Activated T-helper 1 cell treated with anti-CD3 and anti-CD28 coated beads, Interleukin-12 subunit alpha, Interleukin-12 subunit beta, Interleukin-2, Interleukin-4 antibody, amounts not matched to agents 30 ng/mL and 10 ng/mL and 1 ng/mL, durations not matched to agents 14 hours and 24 hours and 36 hours (primary cell): Measurements from ENCODE around the gene HES4. TPM values are rescaled to one million over a fixed set of nuclear protein-coding genes. Genes with fewer than 3 reads are reported as not detected.

Source experiments
- DNase-seq: peaks from one replicate; pipeline ENCODE4 v3.0.0; 2021; ENCODE audit warnings: low spot score
- H3K27ac Mint-ChIP-seq: one replicate; pipeline ENCODE4 v1.8.0; 2021; ENCODE audit warnings: mild to moderate bottlenecking, mixed read lengths
- H3K27me3 Mint-ChIP-seq: one replicate; pipeline ENCODE4 v1.8.0; 2022; ENCODE audit warnings: mild to moderate bottlenecking, moderate library complexity, mixed read lengths; ENCODE audit not compliant: insufficient read depth
- H3K36me3 Mint-ChIP-seq: one replicate; pipeline ENCODE4 v1.8.0; 2021; ENCODE audit warnings: low read depth, mixed read lengths
- H3K4me1 Mint-ChIP-seq: one replicate; pipeline ENCODE4 v1.8.0; 2021; ENCODE audit warnings: low read depth, mixed read lengths
- H3K4me3 Mint-ChIP-seq: one replicate; pipeline ENCODE4 v1.8.0; 2021; ENCODE audit warnings: mild to moderate bottlenecking, moderate library complexity, mixed read lengths
- H3K9me3 Mint-ChIP-seq: one replicate; pipeline ENCODE4 v1.8.0; 2021; ENCODE audit warnings: mixed read lengths
- intact Hi-C: fragments of 100-400 bp; cut with micrococcal nuclease; formaldehyde crosslinking; loops from one replicate; pipeline ENCODE4 v1.15.1; 2024
- total RNA-seq: library from RNA; stranded (reverse); gene quantifications from 2 replicates; pipeline ENCODE4 v1.2.3, GENCODE V29; 2022

Gene HES4
- total RNA-seq, 1 donor from 2014 or later, result 1.8 TPM

DNA sequence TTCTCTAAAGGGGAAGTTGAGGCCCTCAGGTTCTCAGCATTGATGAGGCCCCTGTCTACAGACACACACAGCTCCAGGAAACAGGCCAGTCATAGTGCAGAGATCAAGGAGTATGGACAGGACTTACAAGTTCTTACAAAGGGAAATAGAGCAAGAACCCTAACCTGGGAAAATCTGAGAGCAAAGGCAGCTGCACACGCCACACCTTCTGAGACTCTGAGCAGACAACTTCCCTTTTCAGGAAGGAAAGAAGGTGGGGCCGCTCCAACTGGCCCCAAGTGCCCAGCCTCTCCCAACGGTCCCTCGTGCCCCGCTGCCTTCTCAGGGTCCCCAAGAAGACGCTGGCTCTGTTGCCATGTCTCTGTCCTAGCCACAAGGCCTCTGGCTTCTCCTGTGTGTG lies 44.4 kb downstream of the HES4 start:
- Mint-ChIP-seq H3K27me3 (peaks cover 2% of the 10 kb centered on the region), H3K4me3 (no peak overlapping the region), H3K36me3 (peaks cover 32% of the 10 kb centered on the region), H3K27ac (no peak overlapping the region), H3K9me3 (no peaks in the 10 kb centered on the region), H3K4me1 (peaks cover 7% of the 10 kb centered on the region)
- intact Hi-C loops, result loop anchor here (5.0 kb wide), 2 partner anchors 53 to 352 kb away; partner anchors contain the start of genes ACAP3 and PUSL1
- no peak for DNase-seq

DNA sequence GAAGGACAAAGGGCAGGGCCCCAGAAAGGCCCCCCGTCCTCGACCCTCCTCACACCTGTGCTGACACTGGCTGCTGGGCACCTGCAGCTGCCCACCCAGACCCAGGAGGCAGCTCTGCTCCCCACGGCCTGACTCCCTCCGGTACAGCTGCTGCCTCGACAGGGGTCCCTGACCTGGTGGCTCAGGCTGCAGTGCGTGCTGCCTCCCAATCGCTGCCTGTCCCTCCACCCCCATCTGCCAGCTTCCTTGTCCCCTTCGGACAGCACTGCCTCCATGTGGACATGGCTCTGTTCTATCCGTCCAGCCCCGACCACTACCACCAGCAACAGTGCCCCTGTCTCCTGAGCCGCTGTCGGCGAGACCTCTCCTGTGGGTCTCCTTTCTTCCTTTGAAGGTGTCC lies 45.0 kb downstream of the HES4 start:
- peaks cover 7% of the 10 kb centered on the region for H3K4me1 Mint-ChIP-seq
- intact Hi-C loops, result loop anchor here (5.0 kb wide), 2 partner anchors 53 to 352 kb away; partner anchors contain the start of genes ACAP3 and PUSL1
- H3K36me3 Mint-ChIP-seq, result peaks cover 36% of the 10 kb centered on the region

DNA sequence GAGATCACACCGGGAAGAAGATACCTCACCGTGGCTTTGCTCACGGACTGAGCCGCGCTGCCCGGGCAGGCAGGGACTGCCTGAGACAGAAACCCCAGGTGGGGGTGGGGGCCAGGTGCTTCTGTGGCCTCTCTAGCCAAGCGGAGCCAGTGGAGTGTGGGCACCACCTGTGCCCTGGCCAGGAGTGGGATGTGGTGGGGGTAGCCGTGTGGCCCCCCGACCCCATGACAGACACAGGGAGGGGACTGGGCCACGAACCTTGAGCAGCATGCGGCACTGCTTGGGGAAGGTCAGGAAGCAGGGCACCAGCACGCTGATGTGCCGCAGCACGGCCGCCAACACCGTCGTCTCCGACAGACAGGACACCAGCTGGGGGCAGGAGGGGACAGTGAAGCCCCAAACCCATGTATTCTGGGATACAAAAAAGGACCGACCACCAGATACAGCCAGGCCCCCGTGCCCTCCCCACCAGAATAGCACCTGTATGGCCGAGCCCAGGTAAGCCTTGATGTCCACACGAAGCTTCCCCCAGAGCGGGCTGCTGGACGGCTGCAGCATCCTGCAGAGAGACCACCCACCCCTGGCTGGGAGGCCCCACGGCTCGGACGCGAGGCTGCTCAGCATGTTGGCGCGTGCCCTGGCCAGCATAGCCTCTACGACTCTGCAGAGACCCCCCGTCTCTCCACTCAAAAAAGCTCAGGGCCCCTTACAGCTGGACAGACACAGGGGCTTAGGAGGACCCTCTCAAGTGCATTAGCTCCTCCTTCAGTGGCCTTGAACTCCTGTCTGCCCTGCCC lies 46.2 kb downstream of the HES4 start:
- Mint-ChIP-seq H3K27me3 (no peaks in the 10 kb centered on the region), H3K4me3 (no peak overlapping the region), H3K9me3 (no peaks in the 10 kb centered on the region), H3K36me3 (peaks cover 41% of the 10 kb centered on the region), H3K27ac (no peak overlapping the region), H3K4me1 (peaks cover 7% of the 10 kb centered on the region)
- no peak for DNase-seq
- intact Hi-C loops, result no loop called here

More for the DNA sequence above, 45.0 kb downstream of the HES4 start:
- Mint-ChIP-seq H3K27ac (no peak overlapping the region), H3K27me3 (no peaks in the 10 kb centered on the region), H3K4me3 (no peak overlapping the region), H3K9me3 (no peaks in the 10 kb centered on the region)
- no peak for DNase-seq

DNA sequence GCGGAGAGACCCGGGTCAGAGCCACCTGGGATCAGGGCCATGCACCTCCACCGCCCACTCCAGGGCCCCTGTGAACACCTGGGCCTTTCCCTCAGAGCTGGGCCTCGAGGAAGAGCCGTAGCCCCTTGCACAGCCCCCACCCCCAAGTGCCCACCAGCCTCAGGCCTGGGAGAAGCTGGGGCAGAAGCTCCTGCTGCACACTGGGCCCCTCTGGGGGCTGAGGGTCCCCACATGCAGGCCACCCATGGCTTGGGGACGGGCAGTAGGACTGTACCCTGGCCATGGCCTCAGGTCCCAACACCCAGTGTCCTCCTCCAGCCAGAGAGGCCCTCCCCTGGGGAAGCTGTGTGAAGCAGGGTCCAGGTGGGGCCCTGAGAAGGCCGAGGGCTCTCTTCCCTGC lies 47.3 kb downstream of the HES4 start:
- H3K4me1 Mint-ChIP-seq, result peaks cover 4% of the 10 kb centered on the region
- intact Hi-C loops, result no loop called here
- H3K4me3 Mint-ChIP-seq, result no peak overlapping the region
- no peak for DNase-seq
- no peak overlapping the region for H3K27ac Mint-ChIP-seq
- H3K9me3 Mint-ChIP-seq, result no peaks in the 10 kb centered on the region
- H3K36me3 Mint-ChIP-seq, result peaks cover 41% of the 10 kb centered on the region
- no peaks in the 10 kb centered on the region for H3K27me3 Mint-ChIP-seq

DNA sequence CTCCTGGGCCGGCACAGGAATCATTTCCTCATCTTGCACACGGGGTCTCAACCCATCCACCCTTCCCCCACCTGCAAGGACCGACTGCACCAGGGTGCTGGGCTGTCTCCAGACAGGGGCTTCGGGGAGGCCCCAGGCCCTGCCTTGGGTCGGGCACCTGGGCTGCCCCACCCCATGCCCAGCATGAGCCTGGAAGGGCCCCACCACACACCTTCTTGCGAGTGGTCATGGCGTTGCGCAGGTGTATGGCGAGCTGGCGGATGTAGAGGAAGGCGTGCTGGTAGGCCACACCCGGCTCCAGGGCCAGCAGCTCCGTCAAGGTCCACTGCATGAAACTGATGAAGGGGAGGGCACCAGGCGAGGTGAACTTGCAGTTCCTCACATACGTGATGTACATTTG lies 47.7 kb downstream of the HES4 start:
- H3K36me3 Mint-ChIP-seq, result peaks cover 41% of the 10 kb centered on the region
- no peaks in the 10 kb centered on the region for H3K4me1 Mint-ChIP-seq
- DNase-seq, result no peak
- H3K4me3 Mint-ChIP-seq, result no peak overlapping the region
- no peaks in the 10 kb centered on the region for H3K27me3 Mint-ChIP-seq
- no peak overlapping the region for H3K27ac Mint-ChIP-seq
- no peaks in the 10 kb centered on the region for H3K9me3 Mint-ChIP-seq
- intact Hi-C loops, result no loop called here

DNA sequence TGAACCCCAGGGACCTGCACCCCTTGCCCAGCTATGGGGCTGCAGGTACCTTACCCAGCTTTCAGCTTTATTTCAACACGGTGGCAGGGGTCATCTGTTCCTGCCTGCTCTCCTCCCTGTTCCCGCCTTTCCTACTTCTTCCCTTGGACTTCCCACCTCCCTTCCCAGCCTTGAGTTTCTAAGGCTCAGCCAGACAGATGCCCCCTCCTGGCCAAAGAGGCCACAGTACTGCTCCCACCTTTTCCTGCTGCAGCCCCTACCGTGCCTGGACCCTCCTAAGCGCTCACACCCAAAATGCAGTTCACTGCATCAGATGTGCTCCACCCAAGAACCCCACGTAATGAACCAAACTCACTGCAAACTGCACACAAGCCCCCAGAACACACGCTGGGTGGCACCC lies 48.5 kb downstream of the HES4 start:
- intact Hi-C loops, result no loop called here
- Mint-ChIP-seq H3K4me3 (no peak overlapping the region), H3K36me3 (peaks cover 37% of the 10 kb centered on the region), H3K27me3 (no peaks in the 10 kb centered on the region), H3K4me1 (no peaks in the 10 kb centered on the region), H3K27ac (no peak overlapping the region), H3K9me3 (no peaks in the 10 kb centered on the region)
- DNase-seq, result no peak

DNA sequence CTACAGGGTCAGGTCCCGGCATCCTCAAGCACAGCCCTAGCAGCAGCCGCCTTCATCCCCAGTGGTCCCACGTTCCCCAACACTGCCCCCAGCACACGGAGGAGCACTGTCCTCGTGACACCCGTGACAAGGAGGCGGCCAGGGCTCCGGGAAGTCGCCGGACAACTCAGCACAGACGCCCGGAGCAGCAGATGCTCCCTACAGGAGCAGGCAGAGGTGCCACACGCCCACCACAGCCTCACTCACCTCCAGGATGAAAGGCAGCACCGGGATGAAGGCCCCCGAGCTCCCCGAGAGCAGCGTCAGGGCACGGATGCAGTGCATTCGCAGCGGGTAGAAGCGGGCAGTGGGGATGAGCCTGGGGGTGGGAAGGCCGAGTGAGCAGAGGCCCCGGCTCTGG lies 49.0 kb downstream of the HES4 start:
- H3K27ac Mint-ChIP-seq, result no peak overlapping the region
- no peaks in the 10 kb centered on the region for H3K9me3 Mint-ChIP-seq
- no peak for DNase-seq
- H3K27me3 Mint-ChIP-seq, result no peaks in the 10 kb centered on the region
- intact Hi-C loops, result no loop called here
- H3K36me3 Mint-ChIP-seq, result peaks cover 39% of the 10 kb centered on the region
- no peak overlapping the region for H3K4me3 Mint-ChIP-seq
- no peaks in the 10 kb centered on the region for H3K4me1 Mint-ChIP-seq

DNA sequence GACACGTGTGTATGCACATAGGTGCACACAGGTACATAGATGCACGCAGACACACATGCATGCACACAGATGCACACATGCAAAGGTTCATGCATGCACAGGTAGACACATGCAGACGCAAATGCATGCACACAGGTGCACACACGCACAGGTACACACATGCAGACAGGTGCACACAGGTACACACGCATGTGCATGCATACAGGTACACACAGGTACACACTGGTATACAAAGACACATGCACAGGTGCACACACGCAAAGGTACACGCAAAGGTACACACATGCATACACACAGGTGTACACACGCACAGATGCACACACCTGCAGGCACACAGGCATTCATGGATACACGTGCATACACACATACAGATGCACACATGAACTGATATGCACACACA lies 49.6 kb downstream of the HES4 start:
- peaks cover 42% of the 10 kb centered on the region for H3K36me3 Mint-ChIP-seq
- H3K27ac Mint-ChIP-seq, result no peak overlapping the region
- no peaks in the 10 kb centered on the region for H3K27me3 Mint-ChIP-seq
- no peaks in the 10 kb centered on the region for H3K9me3 Mint-ChIP-seq
- no peaks in the 10 kb centered on the region for H3K4me1 Mint-ChIP-seq
- DNase-seq, result no peak
- H3K4me3 Mint-ChIP-seq, result no peak overlapping the region
- intact Hi-C loops, result no loop called here

Other genes with a start within 250 kb of the HES4 start
- gene SAMD11, start 76.2 kb downstream of the HES4 start, total RNA-seq, result not detected in 2 replicates
- 180 TPM in 2 replicates for gene NOC2L, start 40.8 kb downstream of the HES4 start, total RNA-seq
- gene KLHL17, start 39.5 kb downstream of the HES4 start, total RNA-seq, result 47.3 and 49.7 TPM in 2 replicates
- gene PLEKHN1, start 33.6 kb downstream of the HES4 start, total RNA-seq, result 1.7 and 1.8 TPM in 2 replicates
- not detected in 2 replicates for gene PERM1, start 18.0 kb downstream of the HES4 start, total RNA-seq
- gene ISG15, start 13.4 kb upstream of the HES4 start, total RNA-seq, result 52.9 and 53.7 TPM in 2 replicates
- gene AGRN, start 20.0 kb upstream of the HES4 start, total RNA-seq, result 25.8 and 30.3 TPM in 2 replicates
- gene RNF223, start 74.2 kb upstream of the HES4 start, total RNA-seq, result 0.10 TPM in 1 of 2 replicates, not detected in the other
- 30.0 and 30.3 TPM in 2 replicates for gene C1orf159, start 116.0 kb upstream of the HES4 start, total RNA-seq
- 0.10 and 0.15 TPM in 2 replicates for gene TTLL10, start 173.8 kb upstream of the HES4 start, total RNA-seq
- gene TNFRSF18, start 206.5 kb upstream of the HES4 start, total RNA-seq, result 350 and 356 TPM in 2 replicates
- 788 and 811 TPM in 2 replicates for gene TNFRSF4, start 214.1 kb upstream of the HES4 start, total RNA-seq
- 202 TPM in 2 replicates for gene SDF4, start 231.9 kb upstream of the HES4 start, total RNA-seq
- 45.9 and 46.3 TPM in 2 replicates for gene B3GALT6, start 232.1 kb upstream of the HES4 start, total RNA-seq
- 2.2 and 4.1 TPM in 2 replicates for gene C1QTNF12, start 246.6 kb upstream of the HES4 start, total RNA-seq